ENCODE data around the gene TUBD1.
"Not testable (repeated sequence)": the region's sequence is repeated elsewhere in the genome, so short reads cannot be mapped to it uniquely, and the experiment has no call there.

The TUBD1 gene

GRCh38 chr17:59853919-59854729, 38.6 kb downstream of the TUBD1 start:
- H3K18ac ChIP-seq (ENCODE audit: low read length); H3K9me3 ChIP-seq (ENCODE audit: insufficient read depth, low read depth, low read length); H3K36me3 ChIP-seq (ENCODE audit: control insufficient read depth in 1 of 2, insufficient read depth in 2 of 2, low read length in 2 of 2); H2BK5ac ChIP-seq (ENCODE audit: low read depth, low read length, poor library complexity); H3K23ac ChIP-seq (ENCODE audit: low read length); H3K27me3 ChIP-seq (ENCODE audit: insufficient read depth, low read length); H3K4me2 ChIP-seq (ENCODE audit: low read length); H3K14ac ChIP-seq (ENCODE audit: low read length); H3K4ac ChIP-seq (ENCODE audit: low read depth, low read length); H3K79me2 ChIP-seq (ENCODE audit: control insufficient read depth, insufficient read depth, low read length, poor library complexity); H2AK5ac ChIP-seq (ENCODE audit: low read length); H3K79me1 ChIP-seq (ENCODE audit: low read length); H3K9ac ChIP-seq (ENCODE audit: low read length); H4K12ac ChIP-seq (ENCODE audit: low read depth, low read length); H4K8ac ChIP-seq (ENCODE audit: low read depth, low read length); H3K4me3 ChIP-seq (ENCODE audit: low read depth, low read length); H2AFZ ChIP-seq (ENCODE audit: insufficient read depth, low read length, poor library complexity): not testable (repeated sequence)
- Histone ChIP-seq H3K27ac (ENCODE audit: low read depth, low read length) (peak overlapping the region; percentile 20), H3K4me1 (ENCODE audit: control insufficient read depth in 1 of 2, insufficient read depth in 2 of 2, low read length in 2 of 2) (peaks cover 6 to 14% of the 10 kb centered on the region in 2 experiments), H2BK120ac (ENCODE audit: insufficient read depth, low read length, poor library complexity) (peak overlapping the region; percentile 17), H4K91ac (ENCODE audit: low read depth, low read length) (peak overlapping the region; percentile 13), H2BK12ac (ENCODE audit: low read length) (peak overlapping the region; percentile 36)
- peak; percentile 63 to 77 for DNase-seq
- WGBS (ENCODE audit: extremely low coverage, insufficient coverage, insufficient read length): no CpG with 5 or more reads among the region's 10 CpGs

DNA sequence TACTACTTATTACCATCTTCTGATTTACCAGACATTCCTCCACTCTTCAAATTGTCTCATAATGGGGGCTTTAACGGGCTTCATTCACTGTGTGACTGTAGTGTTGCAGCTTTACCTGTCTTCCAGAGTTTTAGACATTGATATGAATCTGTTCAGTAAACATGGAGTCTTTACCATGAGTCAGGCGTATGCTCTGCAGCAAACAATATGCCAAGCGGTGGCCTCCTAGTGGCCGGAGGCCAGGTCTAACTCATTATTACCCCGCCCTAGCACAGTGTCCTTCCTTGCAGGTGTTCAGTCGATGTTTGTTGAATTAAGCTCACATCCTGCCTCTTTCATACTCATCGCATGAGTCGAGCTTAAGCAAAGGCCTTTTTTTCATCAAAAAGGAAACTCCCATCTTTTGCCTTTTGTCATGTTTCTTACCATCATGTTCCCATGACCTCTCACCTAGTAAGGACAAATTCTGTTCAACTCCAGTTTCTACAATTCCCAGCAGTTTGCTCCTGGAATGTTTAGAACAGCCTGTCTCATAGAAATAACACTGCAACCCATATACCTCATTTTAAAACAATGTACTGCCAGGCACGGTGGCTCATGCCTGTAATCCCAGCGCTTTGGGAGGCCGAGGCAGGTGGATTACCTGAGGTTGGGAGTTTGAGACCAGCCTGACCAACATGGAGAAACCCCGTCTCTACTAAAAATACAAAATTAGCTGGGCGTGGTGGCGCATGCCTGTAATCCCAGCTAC, 39.4 kb downstream of the TUBD1 start:
- Histone ChIP-seq H2BK12ac (ENCODE audit: low read length) (no peak overlapping the region), H2AK5ac (ENCODE audit: low read length) (no peak overlapping the region), H3K36me3 (ENCODE audit: control insufficient read depth in 1 of 2, insufficient read depth in 2 of 2, low read length in 2 of 2) (peaks cover 0 to 2% of the 10 kb centered on the region in 2 experiments), H3K4me1 (ENCODE audit: control insufficient read depth in 1 of 2, insufficient read depth in 2 of 2, low read length in 2 of 2) (peaks cover 6 to 14% of the 10 kb centered on the region in 2 experiments), H3K9me3 (ENCODE audit: insufficient read depth, low read depth, low read length) (no peaks in the 10 kb centered on the region), H3K4ac (ENCODE audit: low read depth, low read length) (no peak overlapping the region), H3K4me3 (ENCODE audit: low read depth, low read length) (no peak overlapping the region), H4K91ac (ENCODE audit: low read depth, low read length) (no peak overlapping the region), H4K8ac (ENCODE audit: low read depth, low read length) (no peak overlapping the region), H2BK5ac (ENCODE audit: low read depth, low read length, poor library complexity) (no peak overlapping the region), H3K18ac (ENCODE audit: low read length) (no peak overlapping the region), H3K4me2 (ENCODE audit: low read length) (no peak overlapping the region), H2BK120ac (ENCODE audit: insufficient read depth, low read length, poor library complexity) (no peak overlapping the region), H3K79me1 (ENCODE audit: low read length) (peaks cover 7% of the 10 kb centered on the region), H3K79me2 (ENCODE audit: control insufficient read depth, insufficient read depth, low read length, poor library complexity) (no peaks in the 10 kb centered on the region), H3K14ac (ENCODE audit: low read length) (no peak overlapping the region), H3K27me3 (ENCODE audit: insufficient read depth, low read length) (no peaks in the 10 kb centered on the region), H3K23ac (ENCODE audit: low read length) (no peak overlapping the region), H2AFZ (ENCODE audit: insufficient read depth, low read length, poor library complexity) (no peak overlapping the region), H4K12ac (ENCODE audit: low read depth, low read length) (no peak overlapping the region), H3K9ac (ENCODE audit: low read length) (no peak overlapping the region), H3K27ac (ENCODE audit: low read depth, low read length) (peak overlapping the region; percentile 20)
- peak; percentile 98 to 99 for DNase-seq
- WGBS (ENCODE audit: extremely low coverage, insufficient coverage, insufficient read length): no CpG with 5 or more reads among the region's 14 CpGs

GRCh38 chr17:59852847-59853167, 39.9 kb downstream of the TUBD1 start:
- not testable (repeated sequence) for H2BK5ac ChIP-seq (ENCODE audit: low read depth, low read length, poor library complexity); H3K9me3 ChIP-seq (ENCODE audit: insufficient read depth, low read depth, low read length); H2BK120ac ChIP-seq (ENCODE audit: insufficient read depth, low read length, poor library complexity); H4K12ac ChIP-seq (ENCODE audit: low read depth, low read length); H3K79me2 ChIP-seq (ENCODE audit: control insufficient read depth, insufficient read depth, low read length, poor library complexity); H3K36me3 ChIP-seq (ENCODE audit: control insufficient read depth in 1 of 2, insufficient read depth in 2 of 2, low read length in 2 of 2); H3K79me1 ChIP-seq (ENCODE audit: low read length); H3K27ac ChIP-seq (ENCODE audit: low read depth, low read length); H3K9ac ChIP-seq (ENCODE audit: low read length); H3K4me3 ChIP-seq (ENCODE audit: low read depth, low read length); H3K27me3 ChIP-seq (ENCODE audit: insufficient read depth, low read length); H3K18ac ChIP-seq (ENCODE audit: low read length); H3K23ac ChIP-seq (ENCODE audit: low read length); H4K8ac ChIP-seq (ENCODE audit: low read depth, low read length); DNase-seq; H2AFZ ChIP-seq (ENCODE audit: insufficient read depth, low read length, poor library complexity); H3K4ac ChIP-seq (ENCODE audit: low read depth, low read length); H3K4me2 ChIP-seq (ENCODE audit: low read length); H3K14ac ChIP-seq (ENCODE audit: low read length)
- Histone ChIP-seq H2AK5ac (ENCODE audit: low read length) (peak overlapping the region; percentile 35), H2BK12ac (ENCODE audit: low read length) (peak overlapping the region; percentile 43), H3K4me1 (ENCODE audit: control insufficient read depth in 1 of 2, insufficient read depth in 2 of 2, low read length in 2 of 2) (peaks cover 7 to 14% of the 10 kb centered on the region in 2 experiments), H4K91ac (ENCODE audit: low read depth, low read length) (peak overlapping the region; percentile 27)
- no CpG with 5 or more reads among the region's 7 CpGs for WGBS (ENCODE audit: extremely low coverage, insufficient coverage, insufficient read length)

DNA sequence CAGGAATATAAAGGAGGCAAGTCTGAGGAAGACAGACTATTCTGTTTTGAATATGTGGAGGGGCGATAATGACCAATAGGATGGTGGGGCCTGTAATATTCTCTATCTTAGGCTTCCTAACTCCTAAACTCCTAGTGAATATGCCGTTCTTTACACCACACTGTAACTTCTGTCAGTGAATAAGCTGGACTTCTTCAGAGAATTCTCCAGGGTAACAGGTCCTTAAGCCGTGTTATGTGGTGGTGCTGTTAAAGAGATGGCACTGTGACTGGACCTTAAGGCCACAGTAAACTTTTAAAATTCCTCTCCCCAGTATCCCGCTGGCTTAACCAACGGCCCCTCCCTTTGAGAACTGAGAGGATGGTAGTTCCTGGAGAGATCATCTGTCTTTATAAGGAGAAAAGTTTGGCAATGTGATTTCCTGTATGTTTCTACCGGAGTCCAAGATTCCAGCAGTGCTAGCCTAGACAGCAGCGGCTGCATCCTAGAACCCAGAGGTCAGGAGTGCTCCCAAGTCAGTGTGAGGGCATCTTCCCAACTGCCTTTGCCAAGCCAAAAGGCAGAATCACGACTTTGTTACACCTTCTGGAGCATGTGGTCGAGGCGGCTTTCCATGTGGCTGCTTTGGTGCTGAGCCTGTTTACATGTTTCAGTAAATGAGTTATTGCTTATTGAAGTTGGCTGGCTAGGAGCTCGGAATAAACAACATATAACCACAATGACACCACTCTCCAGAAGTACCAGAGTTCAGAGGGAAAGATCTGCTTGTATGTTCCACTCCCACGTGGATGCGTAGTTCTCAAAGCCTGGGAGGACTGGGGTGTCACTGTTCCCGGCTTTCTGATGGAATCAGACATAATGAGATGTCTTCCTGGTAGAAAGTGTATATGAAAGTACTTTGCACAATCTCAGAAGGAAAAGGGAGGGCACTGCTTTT, 41.0 kb downstream of the TUBD1 start:
- H3K4me3 ChIP-seq (ENCODE audit: low read depth, low read length): no peak overlapping the region
- H3K9me3 ChIP-seq (ENCODE audit: insufficient read depth, low read depth, low read length): no peaks in the 10 kb centered on the region
- no peak for DNase-seq
- H3K4me2 ChIP-seq (ENCODE audit: low read length): no peak overlapping the region
- H3K79me1 ChIP-seq (ENCODE audit: low read length): peaks cover 4% of the 10 kb centered on the region
- WGBS (ENCODE audit: extremely low coverage, insufficient coverage, insufficient read length): no CpG with 5 or more reads among the region's 14 CpGs
- H2BK12ac ChIP-seq (ENCODE audit: low read length): peak overlapping the region; percentile 54
- peak overlapping the region; percentile 80 for H2BK120ac ChIP-seq (ENCODE audit: insufficient read depth, low read length, poor library complexity)
- peak overlapping the region; percentile 84 for H2AK5ac ChIP-seq (ENCODE audit: low read length)
- peaks cover 6 to 7% of the 10 kb centered on the region in 2 experiments for H3K4me1 ChIP-seq (ENCODE audit: control insufficient read depth in 1 of 2, insufficient read depth in 2 of 2, low read length in 2 of 2)
- H3K18ac ChIP-seq (ENCODE audit: low read length): peak overlapping the region; percentile 52
- H2AFZ ChIP-seq (ENCODE audit: insufficient read depth, low read length, poor library complexity): no peak overlapping the region
- peak overlapping the region; percentile 63 for H4K91ac ChIP-seq (ENCODE audit: low read depth, low read length)
- no peaks in the 10 kb centered on the region for H3K79me2 ChIP-seq (ENCODE audit: control insufficient read depth, insufficient read depth, low read length, poor library complexity)
- peaks cover 0 to 2% of the 10 kb centered on the region in 2 experiments for H3K36me3 ChIP-seq (ENCODE audit: control insufficient read depth in 1 of 2, insufficient read depth in 2 of 2, low read length in 2 of 2)
- H3K23ac ChIP-seq (ENCODE audit: low read length): no peak overlapping the region
- no peak overlapping the region for H3K4ac ChIP-seq (ENCODE audit: low read depth, low read length)
- H3K9ac ChIP-seq (ENCODE audit: low read length): no peak overlapping the region
- peak overlapping the region; percentile 38 for H2BK5ac ChIP-seq (ENCODE audit: low read depth, low read length, poor library complexity)
- H4K8ac ChIP-seq (ENCODE audit: low read depth, low read length): peak overlapping the region; percentile 50
- H3K27ac ChIP-seq (ENCODE audit: low read depth, low read length): no peak overlapping the region
- no peak overlapping the region for H4K12ac ChIP-seq (ENCODE audit: low read depth, low read length)
- H3K14ac ChIP-seq (ENCODE audit: low read length): peak overlapping the region; percentile 76
- no peaks in the 10 kb centered on the region for H3K27me3 ChIP-seq (ENCODE audit: insufficient read depth, low read length)
